Esophagus (tissue), 2 donors: Measurements from ENCODE around the gene P4HA2. TPM values are rescaled to one million over a fixed set of nuclear protein-coding genes. Genes with fewer than 3 reads are reported as not detected.

Experiments
- H3K27ac ChIP-seq, 2 donors: one replicate each; pipeline ENCODE4 v1.5.1; 2013; ENCODE audit warnings: low read depth in 2 of 2, mild to moderate bottlenecking in 2 of 2, inconsistent platforms in 1 of 2, low read length in 1 of 2, moderate library complexity in 1 of 2
- H3K27me3 ChIP-seq, 2 donors: one replicate each; pipeline ENCODE4 v1.6.1; 2013; ENCODE audit warnings: low read length in 2 of 2, control low read depth in 1 of 2, mild to moderate bottlenecking in 1 of 2; ENCODE audit not compliant: insufficient read depth in 2 of 2, control insufficient read depth in 1 of 2
- H3K36me3 ChIP-seq, 2 donors: one replicate each; pipeline ENCODE4 v1.6.1; 2013; ENCODE audit warnings: low read length in 1 of 2; ENCODE audit not compliant: control insufficient read depth in 2 of 2, insufficient read depth in 2 of 2
- H3K4me1 ChIP-seq, 2 donors: one replicate each; pipeline ENCODE4 v1.6.1; 2013; ENCODE audit warnings: low read length in 1 of 2; ENCODE audit not compliant: control insufficient read depth in 2 of 2, insufficient read depth in 2 of 2
- H3K4me3 ChIP-seq, 2 donors: one replicate each; pipeline ENCODE4 v1.5.1; 2013; ENCODE audit warnings: low read length in 2 of 2, mild to moderate bottlenecking in 2 of 2, low read depth in 1 of 2, moderate library complexity in 1 of 2
- H3K9me3 ChIP-seq, 2 donors: one replicate each; pipeline ENCODE4 v1.6.1; 2013; ENCODE audit warnings: mild to moderate bottlenecking in 2 of 2, low read depth in 1 of 2, low read length in 1 of 2, moderate library complexity in 1 of 2; ENCODE audit not compliant: control insufficient read depth in 2 of 2, insufficient read depth in 1 of 2
- WGBS, 2 donors: extraction: QIAGEN DNeasy Blood & Tissue Kit; methylation state at CpG; one replicate each; pipeline ENCODE4 v1.1.7; 2013; 5-methylcytosine and 5-hydroxymethylcytosine counted together
- polyA plus RNA-seq, 2 donors: library from polyadenylated mRNA; stranded (reverse); fragments of 200-250 nt; gene quantifications; one replicate each; pipeline ENCODE4 v1.2.3, GENCODE V29; 2013
- donor health status: healthy with polysubstance abuse.
- donor health status: Bipolar disorder and iron deficiency.

P4HA2 gene
- polyA plus RNA-seq, 2 donors: 11.5 to 11.9 TPM

GRCh38 chr5:132250547-132250946 lies 22.9 kb upstream of the P4HA2 start:
- Histone ChIP-seq H3K36me3 (no peaks in the 10 kb centered on the region), H3K27ac (no peak overlapping the region), H3K4me3 (no peak overlapping the region), H3K9me3 (no peaks in the 10 kb centered on the region), H3K4me1 (peaks cover 12 to 26% of the 10 kb centered on the region in 2 donors), H3K27me3 (no peaks in the 10 kb centered on the region)
- 93 to 95% methylated on average over 2 of the region's 2 CpGs for WGBS, 2 donors

- Histone ChIP-seq H3K27me3 (no peaks in the 10 kb centered on the region), H3K27ac (no peak overlapping the region)
Measured at GRCh38 chr5:132246806-132247205, 19.2 kb upstream of the P4HA2 start.

GRCh38 chr5:132245593-132245992 lies 17.9 kb upstream of the P4HA2 start:
- H3K4me1 ChIP-seq: no peaks in the 10 kb centered on the region
- H3K27me3 ChIP-seq: no peaks in the 10 kb centered on the region
- no peak overlapping the region for H3K27ac ChIP-seq
- H3K9me3 ChIP-seq: no peaks in the 10 kb centered on the region
- no peaks in the 10 kb centered on the region for H3K36me3 ChIP-seq
- WGBS, 2 donors: 62 to 70% methylated on average over 1 of the region's 1 CpG
- no peak overlapping the region for H3K4me3 ChIP-seq

More at GRCh38 chr5:132246806-132247205, 19.2 kb upstream of the P4HA2 start:
- H3K4me3 ChIP-seq: no peak overlapping the region
- no peaks in the 10 kb centered on the region for H3K4me1 ChIP-seq
- H3K36me3 ChIP-seq: no peaks in the 10 kb centered on the region
- no peaks in the 10 kb centered on the region for H3K9me3 ChIP-seq

- Histone ChIP-seq H3K27ac (no peak overlapping the region), H3K27me3 (no peaks in the 10 kb centered on the region), H3K36me3 (no peaks in the 10 kb centered on the region), H3K4me1 (no peaks in the 10 kb centered on the region), H3K9me3 (no peaks in the 10 kb centered on the region), H3K4me3 (no peak overlapping the region)
- WGBS, 2 donors: 78 to 82% methylated on average over 3 of the region's 3 CpGs
Measured at GRCh38 chr5:132243366-132243977, 15.8 kb upstream of the P4HA2 start.

- Histone ChIP-seq H3K36me3 (no peaks in the 10 kb centered on the region), H3K27ac (no peak overlapping the region), H3K4me3 (no peak overlapping the region), H3K27me3 (no peaks in the 10 kb centered on the region), H3K9me3 (no peaks in the 10 kb centered on the region), H3K4me1 (no peaks in the 10 kb centered on the region)
Measured at GRCh38 chr5:132239776-132240175, 12.1 kb upstream of the P4HA2 start.

- H3K4me1 ChIP-seq: no peaks in the 10 kb centered on the region
- H3K36me3 ChIP-seq: no peaks in the 10 kb centered on the region
- no peak overlapping the region for H3K4me3 ChIP-seq
- H3K27ac ChIP-seq: no peak overlapping the region
- 58 to 73% methylated on average over 1 of the region's 1 CpG for WGBS, 2 donors
- no peaks in the 10 kb centered on the region for H3K27me3 ChIP-seq
- no peaks in the 10 kb centered on the region for H3K9me3 ChIP-seq
Measured at GRCh38 chr5:132238901-132239500, 11.3 kb upstream of the P4HA2 start.

GRCh38 chr5:132238169-132238744 lies 10.6 kb upstream of the P4HA2 start:
- Histone ChIP-seq H3K4me3 (no peak overlapping the region), H3K9me3 (no peaks in the 10 kb centered on the region), H3K27me3 (no peaks in the 10 kb centered on the region), H3K36me3 (no peaks in the 10 kb centered on the region), H3K4me1 (no peaks in the 10 kb centered on the region), H3K27ac (no peak overlapping the region)
- 6 to 11% methylated on average over 1 of the region's 1 CpG for WGBS, 2 donors

- H3K27ac ChIP-seq: no peak overlapping the region
- WGBS, 2 donors: 88 to 90% methylated on average over 4 of the region's 4 CpGs
- H3K4me3 ChIP-seq: no peak overlapping the region
- no peaks in the 10 kb centered on the region for H3K4me1 ChIP-seq
- H3K27me3 ChIP-seq: no peaks in the 10 kb centered on the region
- H3K9me3 ChIP-seq: no peaks in the 10 kb centered on the region
- H3K36me3 ChIP-seq: no peaks in the 10 kb centered on the region
Measured at GRCh38 chr5:132237670-132238069, 10.0 kb upstream of the P4HA2 start.

GRCh38 chr5:132237141-132237540 lies 9.5 kb upstream of the P4HA2 start:
- H3K27me3 ChIP-seq: no peaks in the 10 kb centered on the region
- 80% methylated on average over 1 of the region's 1 CpG for WGBS, 2 donors
- H3K4me1 ChIP-seq: no peaks in the 10 kb centered on the region
- no peak overlapping the region for H3K27ac ChIP-seq
- H3K4me3 ChIP-seq: no peak overlapping the region
- no peaks in the 10 kb centered on the region for H3K9me3 ChIP-seq
- H3K36me3 ChIP-seq: no peaks in the 10 kb centered on the region

GRCh38 chr5:132235340-132235739 lies 7.7 kb upstream of the P4HA2 start:
- no peak overlapping the region for H3K27ac ChIP-seq
- 88 to 89% methylated on average over 3 of the region's 3 CpGs for WGBS, 2 donors
- no peak overlapping the region for H3K4me3 ChIP-seq
- H3K36me3 ChIP-seq: no peaks in the 10 kb centered on the region
- no peaks in the 10 kb centered on the region for H3K9me3 ChIP-seq
- H3K4me1 ChIP-seq: no peaks in the 10 kb centered on the region
- no peaks in the 10 kb centered on the region for H3K27me3 ChIP-seq
